HCT116 (cell line): ENCODE results near the gene CCNC. TPM values are rescaled to one million over a fixed set of nuclear protein-coding genes. Genes with fewer than 3 reads are reported as not detected.

ENCODE experiments used
- ATAC-seq: fragments of 200-7000 bp; cut with Tn5 transposase; 2 replicates; pipeline ENCODE4 v1.9.1; 2020; ENCODE audit warnings: mild to moderate bottlenecking, moderate library complexity
- BruUV-seq: library from RNA; stranded (reverse); fragments of 400-500 nt; replicated peaks from 2 replicates; lab custom pipeline; 2021; lab: Mats Ljungman, UMichigan
- CTCF ChIA-PET: fragments of 300-600 bp; sonication (Branson Sonifier 250); formaldehyde crosslinking; loops from one replicate; lab custom pipeline; 2021; ENCODE audit warnings: antibody characterized with exemption; lab: Charles Lee
- POLR2A ChIA-PET: fragments of 300-600, 350-600 bp; sonication (Branson Sonifier 250); formaldehyde crosslinking; loops from one replicate; lab custom pipeline; 2021; ENCODE audit warnings: antibody characterized with exemption; lab: Charles Lee
- RAD21 ChIA-PET, 2 experiments: fragments of 300-600 bp; sonication (Branson Sonifier 250); formaldehyde crosslinking; loops; one replicate each; lab custom pipeline; 2023; ENCODE audit warnings: low total read pairs in 2 of 2; ENCODE audit not compliant: uncharacterized antibody in 2 of 2, unreplicated experiment in 2 of 2, low non-redundant PET in 1 of 2; lab: Charles Lee
- DNase-seq: peaks from one replicate; pipeline ENCODE4 v3.0.0-alpha.2; 2010; ENCODE audit warnings: low read depth, low spot score
- H2AFZ ChIP-seq: fragments of 200-600 bp; shearing (Covaris generic), sonication (generic); 2 replicates; pipeline ENCODE4 v1.6.1; 2017; ENCODE audit warnings: low read depth, mixed run types, mixed read lengths, antibody characterized with exemption, low read length; ENCODE audit not compliant: poor library complexity, severe bottlenecking
- H3K27ac ChIP-seq: 2 replicates; pipeline ENCODE4 v1.5.1; 2012; ENCODE audit warnings: low read depth, low read length
- H3K27me3 ChIP-seq: fragments of 200-600 bp; sonication (generic); 2 replicates; pipeline ENCODE4 v1.6.1; 2016; ENCODE audit warnings: mixed run types, low read length, mixed read lengths; ENCODE audit not compliant: insufficient read depth
- H3K36me3 ChIP-seq, 2 experiments: fragments of 200-500 bp in 1 of 2; fragments of 200-600 bp in 1 of 2; sonication (Bioruptor generic) in 1 of 2; sonication (generic) in 1 of 2; 2 replicates each; pipeline versions ENCODE4 v1.5.1 to v1.6.1; 2014 to 2016; ENCODE audit warnings: low read length in 2 of 2, inconsistent platforms in 1 of 2, mixed read lengths in 1 of 2, mixed run types in 1 of 2; ENCODE audit not compliant: insufficient read depth in 2 of 2, control insufficient read depth in 1 of 2
- H3K4me1 ChIP-seq, 2 experiments: fragments of 200-600 bp in 1 of 2; sonication (generic) in 1 of 2; 2 replicates each; pipeline versions ENCODE4 v1.5.1 to v1.6.1; 2012 to 2017; ENCODE audit warnings: low read length in 2 of 2, inconsistent platforms in 1 of 2, mild to moderate bottlenecking in 1 of 2, mixed read lengths in 1 of 2, mixed run types in 1 of 2, moderate library complexity in 1 of 2; ENCODE audit not compliant: insufficient read depth in 2 of 2, control insufficient read depth in 1 of 2
- H3K4me2 ChIP-seq: fragments of 200-600 bp; sonication (generic); 2 replicates; pipeline ENCODE4 v1.6.1; 2017; ENCODE audit warnings: mixed run types, low read length, mixed read lengths
- H3K4me3 ChIP-seq, 2 experiments: fragments of 200-600 bp in 1 of 2; sonication (generic) in 1 of 2; replicated peaks in 1 of 2; 2 replicates each; pipeline ENCODE4 v1.5.1; 2011 to 2016; ENCODE audit warnings: low read length in 2 of 2, control low read depth in 1 of 2, low read depth in 1 of 2, mild to moderate bottlenecking in 1 of 2, mixed read lengths in 1 of 2, mixed run types in 1 of 2
- H3K79me2 ChIP-seq: fragments of 200-600 bp; sonication (generic); 2 replicates; pipeline ENCODE4 v1.6.1; 2017; ENCODE audit warnings: mild to moderate bottlenecking, mixed run types, low read length, moderate library complexity, mixed read lengths; ENCODE audit not compliant: insufficient read depth
- H3K9ac ChIP-seq: fragments of 200-600 bp; sonication (generic); 2 replicates; pipeline ENCODE4 v1.6.1; 2016; ENCODE audit warnings: low read length, mixed read lengths
- H3K9me2 ChIP-seq: fragments of 200-600 bp; sonication (generic), shearing (Covaris generic); 2 replicates; pipeline ENCODE4 v1.6.1; 2017; ENCODE audit warnings: mixed run types, mild to moderate bottlenecking, moderate library complexity; ENCODE audit not compliant: insufficient read depth
- H3K9me3 ChIP-seq, 2 experiments: fragments of 200-500 bp in 1 of 2; fragments of 200-600 bp in 1 of 2; sonication (Bioruptor generic) in 1 of 2; sonication (generic) in 1 of 2; 2 replicates each; pipeline ENCODE4 v1.6.1; 2014 to 2017; ENCODE audit warnings: low read length in 2 of 2, mixed read lengths in 2 of 2, inconsistent platforms in 1 of 2, low read depth in 1 of 2, mild to moderate bottlenecking in 1 of 2, mixed run types in 1 of 2, moderate library complexity in 1 of 2; ENCODE audit not compliant: control insufficient read depth in 1 of 2, insufficient read depth in 1 of 2
- H4K20me1 ChIP-seq: fragments of 200-600 bp; sonication (generic), shearing (Covaris generic); 2 replicates; pipeline ENCODE4 v1.6.1; 2017; ENCODE audit warnings: mixed run types, mild to moderate bottlenecking, moderate library complexity; ENCODE audit not compliant: insufficient read depth
- EZH2 ChIP-seq: fragments of 200-600 bp; sonication (generic); IDR thresholded peaks from 2 replicates; pipeline ENCODE4 v1.6.1; 2017; ENCODE audit warnings: antibody characterized with exemption, mixed run types
- JUND ChIP-seq: IDR thresholded peaks from 2 replicates; pipeline ENCODE4 v1.6.1; 2012
- POLR2A ChIP-seq: IDR thresholded peaks from 2 replicates; pipeline ENCODE4 v1.7.0; 2011; ENCODE audit warnings: borderline replicate concordance; ENCODE audit not compliant: insufficient read depth, insufficient read length; ENCODE audit errors: extremely low read depth
- RAD21 ChIP-seq: IDR thresholded peaks from 2 replicates; pipeline ENCODE4 v1.6.1; 2012; ENCODE audit warnings: low read depth, mild to moderate bottlenecking
- REST ChIP-seq: IDR thresholded peaks from 2 replicates; pipeline ENCODE4 v1.6.1; 2012; ENCODE audit warnings: low read depth
- SP1 ChIP-seq: IDR thresholded peaks from 2 replicates; pipeline ENCODE4 v1.6.1; 2012; ENCODE audit warnings: low read depth
- ZNF274 ChIP-seq: fragments of 200-500 bp; sonication (Bioruptor generic); IDR thresholded peaks from 2 replicates; pipeline ENCODE4 v1.6.1; 2014; ENCODE audit warnings: mild to moderate bottlenecking, low read depth, low read length, inconsistent platforms
- intact Hi-C: fragments of 100-400 bp; cut with micrococcal nuclease; formaldehyde crosslinking; loops from 2 replicates; pipeline ENCODE4 v1.10.0; 2022
- total RNA-seq: library from RNA; stranded (reverse); gene quantifications from one replicate; pipeline ENCODE4 v1.2.1, GENCODE V29; 2021; ENCODE audit not compliant: unreplicated experiment

The CCNC gene
- total RNA-seq, 1 experiment from 2014 or later = 78.5 TPM

- DNase-seq (no peak), ATAC-seq (no peak)
- POLR2A ChIA-PET = no interaction called here
- H3K9me2 ChIP-seq = no peaks in the 10 kb centered on the region
- no peaks in the 10 kb centered on the region for H3K9me3 ChIP-seq
- intact Hi-C loops = no loop called here
- no peak for TF ChIP-seq SP1
- no peak for TF ChIP-seq RAD21
- no peak for TF ChIP-seq REST
- TF ChIP-seq ZNF274 = no peak
- BruUV-seq = no TSS peak
- H3K9ac ChIP-seq = no peak overlapping the region
- H3K79me2 ChIP-seq = no peaks in the 10 kb centered on the region
- no peak overlapping the region for H3K4me3 ChIP-seq
- H3K36me3 ChIP-seq = no peaks in the 10 kb centered on the region
- CTCF ChIA-PET = no interaction called here
- no peaks in the 10 kb centered on the region for H3K4me1 ChIP-seq
- RAD21 ChIA-PET = no interaction called here
- no peak overlapping the region for H2AFZ ChIP-seq
- H3K27ac ChIP-seq = no peak overlapping the region
- peaks cover 15% of the 10 kb centered on the region; the same call in 1 of the 2 replicates for H3K27me3 ChIP-seq
- H4K20me1 ChIP-seq = no peaks in the 10 kb centered on the region
- no peak overlapping the region for H3K4me2 ChIP-seq
Observed at GRCh38 chr6:99613409-99613704, 44.9 kb upstream of the CCNC start.

GRCh38 chr6:99612551-99613408 lies 44.3 kb upstream of the CCNC start:
- CTCF ChIA-PET = no interaction called here
- intact Hi-C loops = no loop called here
- DNase-seq (no peak), ATAC-seq (no peak)
- no peaks in the 10 kb centered on the region for H4K20me1 ChIP-seq
- H3K9me2 ChIP-seq = no peaks in the 10 kb centered on the region
- no TSS peak for BruUV-seq
- no peaks in the 10 kb centered on the region for H3K9me3 ChIP-seq
- H3K79me2 ChIP-seq = no peaks in the 10 kb centered on the region
- H3K4me3 ChIP-seq = no peak overlapping the region
- TF ChIP-seq RAD21 (no peak), EZH2 (no peak), POLR2A (no peak), JUND (no peak)
- peaks cover 13% of the 10 kb centered on the region; the same call in 1 of the 2 replicates for H3K27me3 ChIP-seq
- H3K27ac ChIP-seq = no peak overlapping the region
- H3K4me2 ChIP-seq = no peak overlapping the region
- H2AFZ ChIP-seq = no peak overlapping the region
- H3K36me3 ChIP-seq = no peaks in the 10 kb centered on the region
- no peaks in the 10 kb centered on the region for H3K4me1 ChIP-seq
- RAD21 ChIA-PET = no interaction called here
- H3K9ac ChIP-seq = no peak overlapping the region
- POLR2A ChIA-PET = no interaction called here
